Measurements from ENCODE around the gene VEPH1.

The VEPH1 gene

DNA sequence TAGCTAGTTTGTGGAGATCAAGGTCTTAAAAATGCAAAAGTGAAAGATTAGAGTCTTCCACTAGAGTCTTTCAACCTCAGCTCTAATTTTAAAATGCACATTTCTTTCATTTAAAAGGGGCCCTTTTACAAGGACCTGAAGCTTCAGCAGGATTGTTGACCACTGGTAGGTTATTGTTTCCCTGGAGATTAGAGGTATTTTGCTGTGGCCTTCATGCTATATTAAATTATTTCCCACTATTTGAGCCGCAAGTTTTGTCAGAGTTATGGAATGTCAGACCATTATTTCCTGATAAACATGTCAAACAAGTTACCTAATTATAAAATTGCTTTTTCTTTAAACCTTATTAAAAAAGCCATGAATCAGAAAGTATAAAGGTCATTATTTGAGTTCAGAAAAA lies 240.2 kb downstream of the VEPH1 start:
- Histone ChIP-seq H3K27ac (ENCODE audit: low read depth, low read length) (no peak overlapping the region), H3K9ac (ENCODE audit: low read length in 5 of 5) (no peak overlapping the region)

GRCh38 chr3:157261000-157261399 lies 242.2 kb downstream of the VEPH1 start:
- H3K9ac ChIP-seq (ENCODE audit: low read length in 5 of 5), result no peak overlapping the region
- no peaks in the 10 kb centered on the region for H3K4me1 ChIP-seq (ENCODE audit: control insufficient read depth in 5 of 5, insufficient read depth in 5 of 5, low read length in 5 of 5)
- H3K36me3 ChIP-seq (ENCODE audit: control insufficient read depth in 5 of 5, insufficient read depth in 5 of 5, low read length in 5 of 5), result no peaks in the 10 kb centered on the region
- no peaks in the 10 kb centered on the region for H3K9me3 ChIP-seq (ENCODE audit: control insufficient read depth in 5 of 5, low read length in 5 of 5)
- H3K27me3 ChIP-seq (ENCODE audit: control insufficient read depth in 5 of 5, insufficient read depth in 4 of 5, low read length in 5 of 5), result no peaks in the 10 kb centered on the region
- H3K4me3 ChIP-seq (ENCODE audit: low read depth in 1 of 5, low read length in 5 of 5), result no peak overlapping the region
- no peak overlapping the region for H3K27ac ChIP-seq (ENCODE audit: low read depth, low read length)

More for the DNA sequence above, 240.2 kb downstream of the VEPH1 start:
- Histone ChIP-seq H3K9me3 (ENCODE audit: control insufficient read depth in 5 of 5, low read length in 5 of 5) (no peaks in the 10 kb centered on the region), H3K4me3 (ENCODE audit: low read depth in 1 of 5, low read length in 5 of 5) (no peak overlapping the region), H3K27me3 (ENCODE audit: control insufficient read depth in 5 of 5, insufficient read depth in 4 of 5, low read length in 5 of 5) (no peaks in the 10 kb centered on the region), H3K4me1 (ENCODE audit: control insufficient read depth in 5 of 5, insufficient read depth in 5 of 5, low read length in 5 of 5) (no peaks in the 10 kb centered on the region), H3K36me3 (ENCODE audit: control insufficient read depth in 5 of 5, insufficient read depth in 5 of 5, low read length in 5 of 5) (no peaks in the 10 kb centered on the region)

DNA sequence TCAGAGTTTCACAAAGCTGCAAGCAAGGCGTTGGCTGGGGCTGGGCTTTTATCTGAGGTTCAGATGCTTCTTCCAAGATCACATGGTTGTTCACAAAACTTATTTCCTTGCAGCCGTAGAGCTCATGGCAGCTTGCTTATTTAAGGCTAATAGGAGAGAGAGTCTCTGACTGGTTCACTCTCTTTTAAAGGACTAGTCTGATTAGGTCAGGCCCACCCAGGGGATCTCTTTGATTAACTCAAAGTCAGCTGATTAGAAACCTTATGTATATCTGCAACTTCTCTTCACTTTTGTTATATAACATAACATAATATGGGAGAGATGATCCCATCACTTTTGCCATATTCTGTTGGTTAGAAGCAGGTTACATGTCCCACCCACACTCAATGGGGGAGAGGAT lies 243.4 kb downstream of the VEPH1 start:
- Histone ChIP-seq H3K27ac (ENCODE audit: low read depth, low read length) (no peak overlapping the region), H3K9me3 (ENCODE audit: control insufficient read depth in 5 of 5, low read length in 5 of 5) (no peaks in the 10 kb centered on the region), H3K27me3 (ENCODE audit: control insufficient read depth in 5 of 5, insufficient read depth in 4 of 5, low read length in 5 of 5) (no peaks in the 10 kb centered on the region), H3K4me1 (ENCODE audit: control insufficient read depth in 5 of 5, insufficient read depth in 5 of 5, low read length in 5 of 5) (no peaks in the 10 kb centered on the region), H3K4me3 (ENCODE audit: low read depth in 1 of 5, low read length in 5 of 5) (no peak overlapping the region), H3K9ac (ENCODE audit: low read length in 5 of 5) (no peak overlapping the region), H3K36me3 (ENCODE audit: control insufficient read depth in 5 of 5, insufficient read depth in 5 of 5, low read length in 5 of 5) (no peaks in the 10 kb centered on the region)

DNA sequence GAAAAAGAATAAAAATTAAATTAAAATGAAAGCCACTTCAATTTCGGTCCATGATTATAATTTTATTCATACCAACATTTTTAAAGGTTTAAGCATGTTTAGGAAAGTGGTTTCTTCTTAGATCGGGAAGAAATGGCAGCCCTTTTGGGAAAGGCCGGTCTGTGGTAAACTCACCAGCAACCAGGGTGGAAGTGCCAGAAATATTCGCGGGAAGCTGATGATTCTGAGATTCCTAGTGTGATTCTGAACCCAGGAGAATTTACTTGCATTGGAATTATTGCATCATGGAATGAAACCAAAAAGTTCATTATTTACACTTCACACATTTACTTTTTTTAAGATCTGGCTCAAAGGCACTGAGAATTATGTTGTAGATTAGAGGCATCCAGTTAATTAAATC lies 246.1 kb downstream of the VEPH1 start:
- H3K27me3 ChIP-seq (ENCODE audit: control insufficient read depth in 5 of 5, insufficient read depth in 4 of 5, low read length in 5 of 5), result no peaks in the 10 kb centered on the region
- H3K9ac ChIP-seq (ENCODE audit: low read length in 5 of 5), result no peak overlapping the region
- H3K4me1 ChIP-seq (ENCODE audit: control insufficient read depth in 5 of 5, insufficient read depth in 5 of 5, low read length in 5 of 5), result no peaks in the 10 kb centered on the region
- H3K9me3 ChIP-seq (ENCODE audit: control insufficient read depth in 5 of 5, low read length in 5 of 5), result no peaks in the 10 kb centered on the region
- no peaks in the 10 kb centered on the region for H3K36me3 ChIP-seq (ENCODE audit: control insufficient read depth in 5 of 5, insufficient read depth in 5 of 5, low read length in 5 of 5)
- no peak overlapping the region for H3K27ac ChIP-seq (ENCODE audit: low read depth, low read length)
- no peak overlapping the region for H3K4me3 ChIP-seq (ENCODE audit: low read depth in 1 of 5, low read length in 5 of 5)

- Histone ChIP-seq H3K27ac (ENCODE audit: low read depth, low read length) (no peak overlapping the region), H3K4me1 (ENCODE audit: control insufficient read depth in 5 of 5, insufficient read depth in 5 of 5, low read length in 5 of 5) (no peaks in the 10 kb centered on the region), H3K36me3 (ENCODE audit: control insufficient read depth in 5 of 5, insufficient read depth in 5 of 5, low read length in 5 of 5) (no peaks in the 10 kb centered on the region), H3K4me3 (ENCODE audit: low read depth in 1 of 5, low read length in 5 of 5) (no peak overlapping the region), H3K27me3 (ENCODE audit: control insufficient read depth in 5 of 5, insufficient read depth in 4 of 5, low read length in 5 of 5) (no peaks in the 10 kb centered on the region), H3K9me3 (ENCODE audit: control insufficient read depth in 5 of 5, low read length in 5 of 5) (no peaks in the 10 kb centered on the region), H3K9ac (ENCODE audit: low read length in 5 of 5) (no peak overlapping the region)
Measured at GRCh38 chr3:157255797-157256196, 247.4 kb downstream of the VEPH1 start.

DNA sequence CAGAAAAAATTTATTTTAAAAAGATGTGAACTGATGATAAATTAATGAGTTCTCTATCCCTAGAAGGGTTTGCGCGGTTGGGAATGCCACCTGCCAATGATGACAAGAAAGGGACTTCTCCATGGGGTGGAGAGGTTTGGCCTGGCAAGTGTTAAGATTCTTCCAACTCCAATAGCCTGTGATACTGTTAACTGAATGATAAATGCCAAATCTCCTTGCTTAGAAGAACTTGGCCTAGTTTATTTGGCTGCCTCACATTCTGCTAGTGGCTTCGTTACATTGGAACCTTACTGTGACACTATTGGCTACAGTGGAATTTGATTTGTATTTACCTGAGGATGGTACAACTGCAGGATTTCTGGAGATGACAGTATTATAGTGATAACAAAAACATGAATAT lies 251.5 kb downstream of the VEPH1 start:
- Histone ChIP-seq H3K9ac (ENCODE audit: low read length in 5 of 5) (no peak overlapping the region), H3K4me1 (ENCODE audit: control insufficient read depth in 5 of 5, insufficient read depth in 5 of 5, low read length in 5 of 5) (peaks cover 0 to 15% (median 4%) of the 10 kb centered on the region in 5 donors), H3K9me3 (ENCODE audit: control insufficient read depth in 5 of 5, low read length in 5 of 5) (no peaks in the 10 kb centered on the region), H3K27ac (ENCODE audit: low read depth, low read length) (no peak overlapping the region), H3K27me3 (ENCODE audit: control insufficient read depth in 5 of 5, insufficient read depth in 4 of 5, low read length in 5 of 5) (no peaks in the 10 kb centered on the region), H3K4me3 (ENCODE audit: low read depth in 1 of 5, low read length in 5 of 5) (no peak overlapping the region), H3K36me3 (ENCODE audit: control insufficient read depth in 5 of 5, insufficient read depth in 5 of 5, low read length in 5 of 5) (no peaks in the 10 kb centered on the region)

GRCh38 chr3:157249606-157250005 lies 253.6 kb downstream of the VEPH1 start:
- H3K9ac ChIP-seq (ENCODE audit: low read length in 5 of 5), result no peak overlapping the region
- peaks cover 0 to 15% (median 4%) of the 10 kb centered on the region in 5 donors for H3K4me1 ChIP-seq (ENCODE audit: control insufficient read depth in 5 of 5, insufficient read depth in 5 of 5, low read length in 5 of 5)
- H3K27me3 ChIP-seq (ENCODE audit: control insufficient read depth in 5 of 5, insufficient read depth in 4 of 5, low read length in 5 of 5), result no peaks in the 10 kb centered on the region
- H3K4me3 ChIP-seq (ENCODE audit: low read depth in 1 of 5, low read length in 5 of 5), result no peak overlapping the region
- H3K9me3 ChIP-seq (ENCODE audit: control insufficient read depth in 5 of 5, low read length in 5 of 5), result no peaks in the 10 kb centered on the region
- H3K36me3 ChIP-seq (ENCODE audit: control insufficient read depth in 5 of 5, insufficient read depth in 5 of 5, low read length in 5 of 5), result no peaks in the 10 kb centered on the region
- H3K27ac ChIP-seq (ENCODE audit: low read depth, low read length), result no peak overlapping the region

DNA sequence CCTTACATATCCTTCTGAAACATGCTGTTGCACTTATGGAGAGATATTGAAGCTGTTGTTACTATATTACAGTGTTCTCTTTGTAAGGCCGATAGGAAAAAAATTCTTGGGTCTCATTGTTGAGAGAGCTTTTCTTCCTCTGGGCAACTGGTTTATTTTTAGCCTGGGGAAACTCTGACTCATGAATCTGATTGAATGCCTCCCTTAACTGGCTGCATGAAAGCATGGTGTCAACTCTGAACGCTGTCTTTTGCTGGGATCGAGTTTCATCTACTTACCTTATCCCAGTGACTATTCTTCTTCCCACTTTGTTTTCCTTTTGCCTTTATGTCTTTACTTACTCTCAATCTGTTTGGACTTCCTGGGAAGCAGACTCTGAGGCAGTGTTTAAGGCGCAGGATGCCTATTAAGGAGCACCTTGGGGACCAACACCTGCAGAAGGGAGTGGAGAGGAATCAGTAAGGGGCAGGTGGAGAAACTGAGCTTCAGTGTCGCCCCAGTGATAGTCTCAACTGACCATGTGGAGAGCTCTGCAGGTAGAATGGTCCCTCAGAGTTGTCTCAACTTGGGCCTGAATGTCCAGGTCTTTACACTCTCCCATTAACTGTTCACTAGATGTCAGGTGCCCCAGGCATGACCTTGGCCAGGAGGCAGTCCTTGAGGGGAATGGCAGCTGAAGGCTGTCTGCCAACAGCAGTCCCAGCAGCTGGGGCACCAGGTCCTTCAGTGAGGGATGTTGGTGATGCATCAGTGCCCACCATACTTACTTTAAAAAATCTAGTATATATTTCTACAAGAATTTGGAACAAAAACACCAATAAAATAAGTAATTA lies 254.4 kb downstream of the VEPH1 start:
- no peaks in the 10 kb centered on the region for H3K9me3 ChIP-seq (ENCODE audit: control insufficient read depth in 5 of 5, low read length in 5 of 5)
- peaks cover 0 to 15% (median 4%) of the 10 kb centered on the region in 5 donors for H3K4me1 ChIP-seq (ENCODE audit: control insufficient read depth in 5 of 5, insufficient read depth in 5 of 5, low read length in 5 of 5)
- no peak overlapping the region for H3K4me3 ChIP-seq (ENCODE audit: low read depth in 1 of 5, low read length in 5 of 5)
- H3K36me3 ChIP-seq (ENCODE audit: control insufficient read depth in 5 of 5, insufficient read depth in 5 of 5, low read length in 5 of 5), result no peaks in the 10 kb centered on the region
- H3K27ac ChIP-seq (ENCODE audit: low read depth, low read length), result no peak overlapping the region
- H3K9ac ChIP-seq (ENCODE audit: low read length in 5 of 5), result no peak overlapping the region
- H3K27me3 ChIP-seq (ENCODE audit: control insufficient read depth in 5 of 5, insufficient read depth in 4 of 5, low read length in 5 of 5), result no peaks in the 10 kb centered on the region

DNA sequence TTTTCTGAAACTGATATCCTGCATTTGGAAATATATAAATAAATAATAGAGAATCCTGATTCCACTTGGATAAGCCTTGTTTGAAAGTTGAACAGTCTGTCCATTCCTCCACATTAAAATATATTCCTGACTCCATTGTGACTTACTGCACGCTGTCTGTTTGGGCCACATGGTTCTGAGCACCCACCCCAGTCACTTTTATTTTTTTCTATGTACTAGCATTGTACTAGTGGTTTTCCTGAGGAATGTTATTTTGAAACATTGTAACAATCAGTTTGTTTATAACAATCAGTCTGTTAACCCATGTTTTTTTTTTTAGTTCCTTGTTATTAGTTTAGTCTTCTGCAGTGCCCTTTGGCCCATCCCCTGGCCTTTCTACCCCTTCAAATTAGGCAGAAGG lies 255.8 kb downstream of the VEPH1 start:
- no peak overlapping the region for H3K27ac ChIP-seq (ENCODE audit: low read depth, low read length)
- no peak overlapping the region for H3K9ac ChIP-seq (ENCODE audit: low read length in 5 of 5)
- H3K36me3 ChIP-seq (ENCODE audit: control insufficient read depth in 5 of 5, insufficient read depth in 5 of 5, low read length in 5 of 5), result no peaks in the 10 kb centered on the region
- H3K27me3 ChIP-seq (ENCODE audit: control insufficient read depth in 5 of 5, insufficient read depth in 4 of 5, low read length in 5 of 5), result no peaks in the 10 kb centered on the region
- no peak overlapping the region for H3K4me3 ChIP-seq (ENCODE audit: low read depth in 1 of 5, low read length in 5 of 5)
- H3K9me3 ChIP-seq (ENCODE audit: control insufficient read depth in 5 of 5, low read length in 5 of 5), result no peaks in the 10 kb centered on the region
- H3K4me1 ChIP-seq (ENCODE audit: control insufficient read depth in 5 of 5, insufficient read depth in 5 of 5, low read length in 5 of 5), result peaks cover 0 to 15% (median 4%) of the 10 kb centered on the region in 5 donors

DNA sequence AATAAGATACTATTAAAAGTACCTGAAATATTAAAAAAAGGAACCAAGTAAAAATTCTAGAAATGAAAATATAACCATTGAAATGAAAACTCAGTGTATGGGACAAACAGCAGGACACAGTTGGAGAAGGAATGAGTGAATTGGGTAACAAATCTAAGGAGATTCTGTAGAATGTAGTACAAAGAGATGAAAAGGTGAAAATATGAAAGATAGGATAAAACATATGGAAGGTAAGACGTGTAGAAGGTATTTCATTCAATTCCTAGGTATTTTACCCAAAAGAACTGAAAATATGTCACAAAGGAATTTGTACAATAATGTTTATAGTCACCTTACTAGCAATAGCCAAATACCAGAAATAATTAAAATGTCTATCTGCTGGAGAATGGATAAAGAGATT lies 260.4 kb downstream of the VEPH1 start:
- Histone ChIP-seq H3K4me3 (ENCODE audit: low read depth in 1 of 5, low read length in 5 of 5) (no peak overlapping the region), H3K9me3 (ENCODE audit: control insufficient read depth in 5 of 5, low read length in 5 of 5) (no peaks in the 10 kb centered on the region), H3K9ac (ENCODE audit: low read length in 5 of 5) (no peak overlapping the region), H3K27ac (ENCODE audit: low read depth, low read length) (no peak overlapping the region), H3K27me3 (ENCODE audit: control insufficient read depth in 5 of 5, insufficient read depth in 4 of 5, low read length in 5 of 5) (no peaks in the 10 kb centered on the region), H3K36me3 (ENCODE audit: control insufficient read depth in 5 of 5, insufficient read depth in 5 of 5, low read length in 5 of 5) (no peaks in the 10 kb centered on the region), H3K4me1 (ENCODE audit: control insufficient read depth in 5 of 5, insufficient read depth in 5 of 5, low read length in 5 of 5) (peaks cover 0 to 6% (median 0%) of the 10 kb centered on the region in 5 donors)
